ENCODE data around the gene TNIK.

DNA sequence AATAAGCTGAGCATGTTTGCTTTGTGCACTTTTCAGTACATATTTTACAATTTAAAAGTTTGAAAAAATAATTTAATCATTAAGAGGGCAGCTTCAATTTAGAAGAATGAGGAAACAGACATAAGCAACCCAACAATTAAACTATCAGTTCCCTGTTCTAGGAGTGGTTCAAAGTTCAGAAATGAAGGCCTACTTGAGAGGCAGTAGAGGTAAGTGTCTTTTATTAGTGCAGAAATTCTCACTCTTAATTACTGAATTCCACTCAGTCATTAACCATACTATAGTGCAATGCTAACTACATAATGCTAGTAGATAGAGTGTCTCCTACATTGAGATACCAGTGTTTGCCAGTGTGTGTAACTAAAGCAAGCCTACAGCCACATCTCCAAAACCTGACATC is 73.1 kb downstream of the TNIK start:
- TF ChIP-seq, protein P1, sequence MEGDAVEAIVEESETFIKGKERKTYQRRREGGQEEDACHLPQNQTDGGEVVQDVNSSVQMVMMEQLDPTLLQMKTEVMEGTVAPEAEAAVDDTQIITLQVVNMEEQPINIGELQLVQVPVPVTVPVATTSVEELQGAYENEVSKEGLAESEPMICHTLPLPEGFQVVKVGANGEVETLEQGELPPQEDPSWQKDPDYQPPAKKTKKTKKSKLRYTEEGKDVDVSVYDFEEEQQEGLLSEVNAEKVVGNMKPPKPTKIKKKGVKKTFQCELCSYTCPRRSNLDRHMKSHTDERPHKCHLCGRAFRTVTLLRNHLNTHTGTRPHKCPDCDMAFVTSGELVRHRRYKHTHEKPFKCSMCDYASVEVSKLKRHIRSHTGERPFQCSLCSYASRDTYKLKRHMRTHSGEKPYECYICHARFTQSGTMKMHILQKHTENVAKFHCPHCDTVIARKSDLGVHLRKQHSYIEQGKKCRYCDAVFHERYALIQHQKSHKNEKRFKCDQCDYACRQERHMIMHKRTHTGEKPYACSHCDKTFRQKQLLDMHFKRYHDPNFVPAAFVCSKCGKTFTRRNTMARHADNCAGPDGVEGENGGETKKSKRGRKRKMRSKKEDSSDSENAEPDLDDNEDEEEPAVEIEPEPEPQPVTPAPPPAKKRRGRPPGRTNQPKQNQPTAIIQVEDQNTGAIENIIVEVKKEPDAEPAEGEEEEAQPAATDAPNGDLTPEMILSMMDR (IDR thresholded peaks at IDR 0.05): no peak
- TF ChIP-seq POLR2A (IDR thresholded peaks at IDR 0.05): no peak
